NOMO-1 treated with dmso at 0.1 percent for 144 hours (cell line): ENCODE measurements around the gene PRICKLE1.

Experiments
- DNase-seq: peaks from one replicate; lab custom pipeline; 2025; ENCODE audit not compliant: unreplicated experiment; lab: John Stamatoyannopoulos, UW

PRICKLE1 gene

DNA sequence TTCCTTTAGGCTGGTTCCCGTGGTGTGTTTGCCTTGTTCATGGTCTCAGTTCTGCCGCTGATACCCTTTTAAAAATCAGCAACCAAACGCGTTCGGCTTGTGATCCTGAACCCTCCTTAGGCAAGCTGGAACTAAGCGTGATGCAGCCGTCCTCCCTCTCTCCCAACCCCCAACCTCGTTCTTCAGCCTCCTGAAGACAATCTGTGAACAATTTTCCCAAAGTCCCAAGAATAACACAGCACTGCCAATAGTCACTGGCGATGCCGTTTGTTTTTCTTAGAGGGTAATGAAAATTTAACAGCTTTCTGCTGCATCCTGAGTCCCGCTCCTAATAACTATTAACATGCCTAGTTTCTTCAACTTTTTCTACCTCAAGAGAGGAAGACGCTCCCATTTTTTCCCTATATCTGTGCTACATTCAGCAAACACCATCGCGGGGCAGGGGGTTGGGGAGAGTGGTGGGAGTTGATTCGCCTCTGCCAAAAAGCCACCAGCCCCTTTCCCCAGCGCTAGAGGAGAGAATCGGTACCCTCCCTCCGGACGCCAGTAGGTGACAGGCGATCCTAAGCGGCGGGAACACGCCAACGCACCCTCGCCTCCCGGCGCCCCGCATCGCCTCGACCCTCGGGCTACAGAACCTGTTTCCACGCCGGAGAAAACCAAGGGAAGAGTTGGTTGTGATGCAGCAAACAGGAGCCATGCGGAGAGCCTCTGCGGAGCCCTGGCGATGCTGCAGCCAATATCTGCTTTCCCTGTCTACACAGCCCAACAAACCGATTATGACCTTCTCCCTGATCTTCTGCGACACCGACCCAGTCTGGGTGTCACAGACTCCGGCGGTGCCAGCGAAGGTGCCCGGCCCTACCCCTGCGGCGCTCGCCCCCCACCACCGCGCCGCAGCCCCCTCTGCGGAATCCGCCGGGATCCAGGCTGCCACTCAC is 752 bp downstream of the PRICKLE1 start:
- DNase-seq = peak; percentile 39

DNA sequence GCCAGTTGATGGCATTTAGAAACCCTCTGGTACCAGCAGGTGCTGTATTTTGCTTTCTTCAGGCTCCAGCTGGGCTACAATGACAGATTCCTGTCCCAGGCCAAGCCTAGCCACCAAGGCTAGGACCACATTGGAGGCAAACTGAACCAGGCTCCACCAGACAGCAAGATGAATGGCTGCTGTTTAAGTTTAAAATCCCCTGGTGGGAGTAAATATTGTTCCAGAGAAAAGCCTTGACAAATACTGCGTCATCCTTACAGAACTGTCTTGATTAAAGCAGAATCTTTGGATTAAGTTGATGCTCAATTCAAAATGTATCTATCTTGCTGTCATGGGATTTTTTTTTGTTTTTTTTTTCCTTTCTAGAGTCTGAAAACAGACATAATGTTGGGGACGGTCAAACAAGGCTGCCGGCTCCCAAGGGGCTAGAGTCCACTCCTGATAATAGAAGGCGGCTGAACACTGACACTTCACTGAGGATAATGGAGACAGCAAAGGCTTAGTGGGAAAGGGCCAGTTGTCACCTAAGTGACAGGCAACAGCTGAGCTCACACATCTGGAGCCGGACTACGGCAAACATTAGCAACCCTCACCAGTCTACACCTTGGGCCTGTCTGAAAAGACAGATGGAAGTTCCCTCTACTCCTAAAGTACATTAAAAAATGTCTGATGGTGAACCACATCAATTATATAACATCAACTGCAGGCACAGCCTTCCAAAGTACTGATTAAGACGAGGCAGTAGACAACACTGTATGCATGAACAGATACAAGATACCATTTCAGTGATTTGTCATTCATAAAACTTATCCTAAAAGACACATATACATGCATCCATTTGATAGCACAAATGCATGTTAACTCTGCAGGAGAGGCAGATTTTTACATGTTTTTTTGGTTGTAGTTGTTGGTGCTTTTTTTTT is 1.7 kb downstream of the PRICKLE1 start:
- no peak for DNase-seq

DNA sequence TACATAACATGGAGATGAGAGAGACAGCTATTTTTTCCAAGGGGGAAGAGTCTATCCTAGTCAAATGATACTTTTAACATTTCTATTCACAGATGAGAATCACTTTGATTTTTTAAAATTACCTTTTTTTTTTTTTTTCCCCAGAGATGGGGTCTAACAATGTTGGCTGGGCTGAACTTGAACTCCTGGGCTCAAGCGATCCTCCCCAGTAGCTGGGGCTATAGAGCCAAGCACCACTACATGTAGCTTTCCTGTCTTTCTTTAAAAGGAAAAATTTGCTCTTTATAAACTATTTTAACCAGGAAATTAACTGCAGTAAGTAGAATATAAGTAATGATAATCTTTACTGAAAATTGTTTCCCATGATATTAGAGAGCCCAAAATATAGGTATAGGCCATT is 3.3 kb downstream of the PRICKLE1 start:
- no peak for DNase-seq

DNA sequence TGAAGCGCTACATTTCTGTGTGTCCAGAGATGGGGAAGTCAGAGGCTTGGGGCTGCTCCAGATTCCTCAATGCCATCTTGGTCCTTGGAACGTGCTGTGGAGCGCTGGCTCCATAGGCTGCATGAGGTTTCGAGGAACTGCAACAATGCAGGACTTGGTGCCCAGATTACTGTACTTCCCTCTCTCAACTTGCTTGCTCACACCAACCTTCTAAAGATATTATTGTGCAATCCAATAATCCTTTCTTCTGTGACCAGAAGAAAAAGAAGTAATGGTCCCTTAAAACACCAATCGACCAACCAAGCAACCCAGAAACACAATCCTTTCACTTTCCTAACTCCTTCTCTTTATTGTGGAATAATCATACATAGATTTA is 3.7 kb downstream of the PRICKLE1 start:
- peak; percentile 65 for DNase-seq

DNA sequence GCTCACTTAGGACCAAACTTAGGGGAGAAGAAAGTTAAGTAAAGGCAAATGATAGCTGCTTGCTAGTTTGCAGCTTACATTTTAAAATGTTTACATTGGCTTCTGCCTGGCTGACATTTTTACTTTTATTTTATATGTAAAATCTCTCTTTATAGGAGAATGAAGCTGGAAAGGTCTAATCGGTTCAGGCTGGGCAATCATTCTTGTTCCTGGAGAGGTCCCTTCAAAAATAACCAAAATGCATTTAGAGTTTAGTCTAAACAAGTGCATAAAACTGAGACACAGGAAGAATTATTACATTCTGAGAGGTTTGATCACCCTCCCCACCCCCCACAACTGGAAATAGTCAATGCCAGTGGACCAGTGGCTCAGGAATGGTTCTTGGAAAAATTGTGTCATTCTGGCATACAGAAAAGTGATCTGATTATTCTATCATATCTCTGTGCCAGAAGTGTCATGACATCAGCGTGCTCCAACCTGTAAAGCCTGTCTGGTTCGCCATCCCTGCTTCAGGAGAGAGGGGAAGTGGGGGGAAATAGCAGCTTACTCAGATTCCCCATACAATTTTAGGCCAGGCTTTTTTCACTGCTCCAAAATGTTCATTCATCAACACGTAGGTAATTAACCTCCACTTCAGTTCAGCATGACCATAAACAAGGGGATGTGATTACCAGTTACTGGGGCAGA is 4.2 kb downstream of the PRICKLE1 start:
- no peak for DNase-seq

DNA sequence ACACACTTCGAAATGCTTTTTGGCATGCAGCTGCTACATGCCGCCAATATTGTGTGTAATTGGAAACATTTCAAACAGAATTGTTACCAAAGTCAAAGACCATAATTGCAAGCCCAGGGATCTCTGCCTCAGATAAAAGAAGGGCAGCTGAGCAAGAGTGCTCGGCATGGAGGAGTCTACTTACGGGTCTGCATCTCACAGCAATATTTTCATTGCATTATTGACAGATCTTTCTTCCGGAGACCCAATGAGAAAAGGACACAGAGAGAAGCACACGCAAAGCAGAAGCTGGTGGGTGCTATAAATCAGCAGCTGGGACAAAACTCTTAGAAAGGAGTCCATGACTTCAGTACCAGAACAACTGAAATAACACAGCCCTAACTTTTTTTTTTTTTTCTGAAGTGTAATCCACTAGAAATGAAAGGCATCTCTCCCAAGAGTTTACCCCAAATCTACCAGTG is 4.9 kb downstream of the PRICKLE1 start:
- no peak for DNase-seq

DNA sequence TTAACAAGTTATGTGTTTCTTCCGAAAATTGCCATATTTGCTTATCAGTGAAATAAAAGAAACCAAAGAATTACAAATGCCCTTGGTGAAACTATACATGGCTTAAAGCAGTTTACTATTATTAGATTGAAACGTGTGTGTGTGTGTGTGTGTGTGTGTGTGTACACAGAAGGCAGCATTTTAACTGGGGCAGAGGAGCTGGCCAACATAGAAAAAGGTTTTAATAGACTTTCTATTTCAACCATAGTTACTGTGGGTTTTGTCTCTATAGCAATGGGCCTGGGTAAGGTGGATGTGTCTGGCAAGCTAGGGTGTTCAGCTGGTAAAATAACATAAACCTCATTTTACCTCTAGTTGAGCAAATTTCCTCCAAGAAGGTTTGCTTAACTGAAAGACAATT is 6.5 kb downstream of the PRICKLE1 start:
- DNase-seq = no peak

DNA sequence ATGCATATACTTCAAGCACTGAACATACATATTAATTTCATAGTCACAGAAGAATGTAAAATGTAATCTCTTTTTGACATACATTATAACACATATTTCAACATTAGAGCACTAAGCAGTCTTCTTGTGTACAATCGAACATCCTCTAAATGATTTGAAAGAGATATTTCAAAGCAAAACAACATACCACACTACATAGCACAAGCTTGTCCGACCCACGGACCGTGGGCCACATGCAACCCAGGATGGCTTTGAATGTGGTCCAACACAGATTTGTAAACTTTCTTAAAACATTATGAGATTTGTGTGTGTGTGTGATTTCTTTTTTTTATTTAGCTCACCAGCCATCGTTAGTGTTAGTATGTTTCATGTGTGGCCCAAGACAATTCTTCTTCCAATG is 7.0 kb downstream of the PRICKLE1 start:
- no peak for DNase-seq

DNA sequence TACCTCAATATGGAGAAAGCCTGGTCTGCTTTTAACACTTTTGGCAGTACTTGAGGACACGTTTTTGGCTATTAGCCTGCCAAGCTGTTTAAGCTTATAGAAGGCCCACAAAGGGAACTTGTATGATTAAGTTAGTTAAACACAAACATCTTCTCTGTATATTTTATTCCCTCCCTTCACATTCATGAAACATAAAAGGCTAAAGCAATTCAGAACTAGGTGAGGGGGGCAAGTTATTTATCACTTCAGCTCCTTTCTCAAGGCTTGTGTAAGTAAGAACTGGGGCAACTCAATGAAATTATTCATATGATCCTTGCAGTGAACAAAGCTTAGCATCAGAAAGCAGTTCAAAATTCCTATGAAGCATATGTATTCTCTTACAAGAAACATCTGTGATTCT is 7.5 kb downstream of the PRICKLE1 start:
- no peak for DNase-seq

DNA sequence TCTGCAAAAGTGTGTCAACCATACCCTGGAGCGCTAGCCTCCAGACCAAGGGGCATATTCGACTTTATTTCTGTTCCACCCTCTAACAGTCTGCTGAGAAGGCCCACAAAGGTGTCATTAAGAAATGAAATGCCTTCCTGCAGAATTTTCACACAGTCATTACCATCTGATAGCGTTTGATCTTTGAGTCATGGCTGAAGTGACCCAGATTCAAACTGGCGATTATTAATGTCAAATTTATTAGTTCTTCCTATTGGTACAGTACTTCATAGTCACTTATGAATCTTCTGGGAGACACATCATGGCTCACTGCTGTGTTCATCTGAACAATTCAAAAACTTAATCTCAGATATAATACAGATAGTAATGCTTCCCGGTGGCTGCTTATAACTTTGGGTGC is 13.2 kb downstream of the PRICKLE1 start:
- DNase-seq = no peak

DNA sequence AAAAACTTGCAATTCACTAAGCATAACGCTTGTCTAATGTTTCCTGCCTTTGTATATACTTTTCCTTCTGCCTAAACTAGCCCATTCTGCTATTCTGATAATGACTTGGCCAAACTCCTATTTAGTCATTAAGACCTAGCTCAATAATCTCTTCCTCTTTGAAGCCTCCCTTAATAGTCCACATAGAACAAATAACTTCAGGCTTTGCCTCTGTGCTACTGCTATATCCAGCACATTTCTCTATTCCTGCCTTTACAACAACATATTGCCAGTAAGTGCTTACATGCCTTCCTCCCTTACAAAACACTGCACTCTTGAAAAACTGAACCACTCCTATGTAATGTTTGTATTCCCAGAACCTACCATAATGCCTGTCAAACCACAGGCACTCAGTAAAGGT is 13.8 kb downstream of the PRICKLE1 start:
- no peak for DNase-seq

DNA sequence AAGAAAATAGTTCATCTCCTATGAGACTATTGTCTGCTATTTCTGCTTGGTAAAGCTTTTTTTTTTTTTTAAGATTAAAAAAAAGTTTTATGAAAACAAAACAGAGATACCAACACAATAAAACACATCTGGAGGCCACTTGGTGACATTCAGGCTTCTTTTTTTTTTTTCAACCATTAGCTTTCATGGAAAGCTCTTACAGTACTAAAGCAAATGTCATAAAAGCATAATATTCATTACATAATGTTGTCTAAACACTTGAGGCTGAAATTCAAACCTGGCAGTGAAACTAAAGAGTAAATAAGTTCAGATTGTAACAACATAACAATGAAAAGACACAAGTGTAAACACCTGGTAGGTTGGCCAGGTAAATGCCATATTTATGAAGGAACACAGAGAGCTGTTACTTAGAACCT is 14.7 kb downstream of the PRICKLE1 start:
- DNase-seq = no peak

DNA sequence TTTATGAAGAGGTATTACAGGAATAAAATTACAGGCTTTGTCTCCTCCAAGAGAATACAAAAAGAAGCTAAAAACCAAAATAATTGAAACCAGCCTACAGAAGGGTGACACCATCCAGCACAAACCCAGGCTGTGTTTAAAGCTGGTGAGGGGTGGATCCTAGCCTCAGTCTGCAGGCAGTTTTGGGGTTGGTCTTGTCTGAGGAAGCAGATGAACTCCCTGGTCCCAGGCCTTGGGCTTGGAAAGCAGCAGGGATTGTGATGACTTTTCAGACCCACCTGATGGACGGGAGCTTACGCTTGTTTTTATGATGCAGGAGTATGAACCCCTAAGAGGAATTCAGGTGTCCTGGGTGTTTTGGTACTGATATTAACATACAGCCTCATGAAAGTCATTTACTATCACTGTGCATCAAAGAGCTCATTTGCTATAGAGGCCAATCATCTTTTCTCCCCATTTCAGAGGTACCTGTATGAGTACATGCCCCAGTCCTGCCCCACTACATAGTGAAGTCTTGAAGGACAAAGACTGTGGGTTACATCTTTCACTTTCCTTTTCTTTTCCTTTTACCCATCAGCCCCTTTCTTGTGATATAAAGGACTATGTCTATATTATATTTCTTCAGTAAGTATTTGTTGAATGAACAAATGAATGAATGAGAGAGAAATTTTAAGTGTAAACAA is 18.1 kb downstream of the PRICKLE1 start:
- no peak for DNase-seq

DNA sequence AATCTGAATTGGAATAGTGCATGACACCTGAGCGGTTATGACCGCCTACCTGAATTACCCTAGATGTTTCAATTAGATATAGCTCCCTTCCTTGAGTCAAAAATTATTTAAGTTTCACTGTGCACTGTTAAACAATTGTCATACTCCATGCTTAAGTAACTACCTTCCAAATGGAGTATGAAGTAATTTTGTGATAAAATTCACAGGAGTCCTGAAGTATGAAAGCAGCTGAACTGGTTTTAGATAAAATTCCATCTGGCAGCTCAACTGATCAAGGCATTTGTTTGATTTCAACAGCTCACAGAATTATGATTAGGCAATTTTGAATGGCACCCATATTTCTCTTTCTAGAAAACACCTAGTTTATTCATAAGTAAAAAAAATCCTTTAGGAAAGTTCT is 19.5 kb downstream of the PRICKLE1 start:
- DNase-seq = no peak

DNA sequence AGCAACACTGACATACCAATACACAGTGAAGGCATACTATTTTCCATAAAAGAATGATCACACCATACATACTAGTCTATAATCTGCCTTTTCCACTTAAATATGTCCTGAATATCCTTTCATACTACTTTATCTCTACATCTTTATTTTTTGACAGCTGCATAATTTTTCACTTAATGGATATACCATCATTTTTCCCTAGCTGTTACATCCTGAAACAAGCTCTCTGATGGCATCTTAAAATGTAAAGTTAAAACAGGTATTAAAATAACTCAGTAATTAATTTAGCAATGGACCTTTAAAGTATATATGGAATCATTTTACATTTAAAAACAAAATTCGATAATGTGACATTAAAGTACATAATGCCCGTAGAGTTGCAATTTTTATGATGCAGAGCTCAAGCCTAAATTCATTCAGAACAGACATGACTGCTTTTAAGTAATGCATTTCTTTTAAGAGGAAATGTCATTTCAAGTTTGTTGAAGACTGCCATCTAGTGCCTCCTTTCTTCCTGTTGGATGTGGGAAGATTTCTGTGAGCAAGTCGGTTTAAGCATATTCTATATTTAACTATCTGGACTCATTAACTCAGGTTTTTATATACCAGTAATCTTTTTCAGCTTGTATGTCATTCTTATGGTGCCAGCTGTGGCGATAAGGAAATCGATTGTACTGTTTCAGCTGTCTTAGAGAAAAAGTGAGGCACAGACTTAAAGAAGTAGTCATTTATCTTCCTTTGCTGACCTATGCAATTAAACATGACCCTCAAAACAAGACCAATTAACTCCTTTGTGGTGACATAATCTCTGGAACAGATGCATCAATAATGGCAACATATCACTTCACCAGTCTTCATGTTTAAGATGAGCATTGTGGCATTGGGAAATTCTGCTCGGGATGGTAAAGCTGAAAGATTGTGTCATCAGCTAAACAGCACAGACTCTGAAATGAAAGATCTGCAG is 20.3 kb downstream of the PRICKLE1 start:
- peak; percentile 27 for DNase-seq

DNA sequence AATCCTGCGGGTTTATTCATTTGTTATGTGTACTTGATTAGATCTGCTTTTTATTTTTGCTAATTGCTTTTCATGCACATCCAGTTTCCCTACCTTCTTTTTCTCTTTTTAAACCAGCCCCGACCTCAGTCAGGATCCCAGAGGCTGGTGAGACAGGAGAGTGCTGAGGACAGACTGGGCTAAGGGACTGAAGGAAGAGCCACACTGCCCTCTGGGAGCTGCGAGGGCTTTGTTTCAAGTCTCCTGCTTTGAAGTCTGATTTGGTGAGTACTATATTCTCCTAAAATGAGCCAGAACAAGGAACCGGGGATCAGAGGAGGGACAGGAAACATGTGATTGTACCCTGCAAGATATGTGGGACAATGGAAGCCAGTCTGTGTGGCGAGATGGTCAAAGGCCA is 23.9 kb downstream of the PRICKLE1 start:
- DNase-seq = no peak

DNA sequence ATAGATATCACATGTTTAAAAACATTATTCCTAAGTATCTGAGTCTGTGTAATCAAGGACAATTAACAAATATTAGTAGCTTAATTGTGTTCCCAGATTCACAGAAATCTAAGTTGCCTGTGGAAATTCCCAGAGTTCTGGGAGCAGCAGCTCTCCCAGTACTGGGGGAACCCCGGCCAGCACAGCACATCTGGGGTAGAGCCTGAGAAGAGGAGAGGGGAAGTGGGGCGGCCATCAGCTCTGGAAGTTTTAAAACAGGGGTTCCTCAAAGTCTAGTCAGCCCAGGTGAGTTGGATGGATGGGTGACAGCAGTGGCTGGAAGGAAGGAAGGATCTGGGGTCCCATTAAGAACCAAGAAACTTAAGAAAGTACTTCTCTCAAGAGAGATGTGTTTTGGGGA is 24.6 kb downstream of the PRICKLE1 start:
- DNase-seq = no peak

DNA sequence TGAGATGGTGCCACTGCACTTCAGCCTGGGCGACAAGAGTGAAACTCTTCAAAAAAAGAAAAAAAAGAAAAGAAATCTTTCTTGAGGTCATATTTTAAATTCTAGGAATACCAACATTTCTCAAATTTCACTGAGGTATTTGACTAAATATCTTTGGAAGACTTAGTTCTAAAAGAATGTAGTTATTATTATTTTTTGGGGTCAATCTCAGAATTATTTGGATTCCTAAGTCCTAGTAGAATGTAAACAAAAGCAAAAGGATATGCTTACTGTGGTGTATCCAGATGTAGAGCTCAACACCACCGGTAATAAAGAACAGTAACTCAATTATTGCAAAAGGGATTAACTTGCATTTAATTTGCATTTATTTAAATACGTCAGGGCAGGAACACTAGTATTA is 25.0 kb downstream of the PRICKLE1 start:
- DNase-seq = no peak

DNA sequence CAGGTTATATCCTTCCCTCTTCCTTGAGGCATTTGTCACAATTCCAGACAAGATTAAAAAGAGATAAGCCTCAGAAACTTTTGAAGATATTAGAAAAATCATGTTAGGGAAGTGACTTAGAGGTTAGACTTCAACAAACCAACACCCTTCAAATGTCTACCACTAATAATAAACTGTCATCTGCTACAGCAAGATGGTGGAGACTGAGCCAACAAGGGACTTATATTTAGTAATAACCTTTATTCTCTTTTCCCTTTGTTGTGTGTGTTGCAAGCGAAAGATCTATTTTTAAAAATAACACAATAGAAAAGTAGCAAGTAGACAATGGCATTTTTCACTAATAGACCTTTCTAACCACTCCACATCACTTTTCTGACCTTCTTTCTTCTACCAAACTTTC is 28.6 kb downstream of the PRICKLE1 start:
- no peak for DNase-seq
